Esophagus squamous epithelium (tissue), 4 donors: Measurements from ENCODE around the gene RTN1.

Experiments used
- CTCF ChIP-seq, 6 experiments: fragments of 450-650 bp in 4 of 6; fragments of 200-600 bp in 2 of 6; sonication (generic) in 2 of 6; IDR thresholded peaks; one replicate each; pipeline ENCODE4 v1.5.1; 2016 to 2019; ENCODE audit warnings: antibody characterized with exemption in 6 of 6, mild to moderate bottlenecking in 4 of 6, moderate library complexity in 4 of 6
- POLR2A ChIP-seq, 4 donors: fragments of 450-650 bp; IDR thresholded peaks; one replicate each; pipeline ENCODE4 v1.6.1; 2017; ENCODE audit warnings: antibody characterized with exemption in 4 of 4, mild to moderate bottlenecking in 4 of 4, moderate library complexity in 3 of 4

- no peak for TF ChIP-seq CTCF (IDR thresholded peaks at IDR 0.05)
- no peak for TF ChIP-seq POLR2A (IDR thresholded peaks at IDR 0.05)
Observed at GRCh38 chr14:59664741-59665140, 205.8 kb downstream of the RTN1 start.
